Right atrium auricular region (tissue), 2 donors: ENCODE measurements around the gene ICA1. TPM values are rescaled to one million over a fixed set of nuclear protein-coding genes. Genes with fewer than 3 reads are reported as not detected.
A peak's percentile ranks its signal among the peaks of the same experiment; 100 is the strongest.
"Not testable (repeated sequence)": the region's sequence is repeated elsewhere in the genome, so short reads cannot be mapped to it uniquely, and the experiment has no call there.

Experiments
- DNase-seq: peaks from one replicate; pipeline ENCODE4 v3.0.0-alpha.2; 2019; ENCODE audit warnings: low spot score
- H3K27ac ChIP-seq, 2 donors: fragments of 200-600 bp; sonication (generic); 1 replicate in 1 of 2; 2 replicates in 1 of 2; pipeline ENCODE4 v1.5.1; 2016 to 2019
- H3K27me3 ChIP-seq, 2 donors: fragments of 200-600 bp; sonication (generic); one replicate each; pipeline versions ENCODE4 v1.5.1 to v1.6.0; 2017 to 2019
- H3K36me3 ChIP-seq: fragments of 200-600 bp; sonication (generic); one replicate; pipeline ENCODE4 v1.5.1; 2016
- H3K4me1 ChIP-seq, 2 donors: fragments of 200-600 bp; sonication (generic); one replicate each; pipeline versions ENCODE4 v1.5.1 to v1.6.0; 2017 to 2019
- H3K4me3 ChIP-seq, 2 donors: fragments of 200-600 bp; sonication (generic); 1 replicate in 1 of 2; 2 replicates in 1 of 2; pipeline ENCODE4 v1.5.1; 2017 to 2019; ENCODE audit warnings: mild to moderate bottlenecking in 1 of 2, moderate library complexity in 1 of 2
- H3K9me3 ChIP-seq, 2 donors: fragments of 200-600 bp; sonication (generic); one replicate each; pipeline ENCODE4 v1.5.1; 2019
- CTCF ChIP-seq, 2 donors: fragments of 200-600 bp; sonication (generic); IDR thresholded peaks; one replicate each; pipeline ENCODE4 v1.5.1; 2019; ENCODE audit warnings: antibody characterized with exemption in 2 of 2
- total RNA-seq, 2 donors: library from RNA; depleted of rRNA; stranded (reverse); fragments of >200 nt; gene quantifications; one replicate each; pipeline ENCODE4 v1.1.0, GENCODE V29; 2016

ICA1 gene
- 10 to 100 TPM; 39.4 to 51.8 TPM for total RNA-seq

- DNase-seq: no peak
- H3K36me3 ChIP-seq: no peaks in the 10 kb centered on the region
- peak within 1 kb of the TSS; percentile 95 to 96 for H3K27ac ChIP-seq
- no peaks in the 10 kb centered on the region for H3K9me3 ChIP-seq
- no peaks in the 10 kb centered on the region for H3K27me3 ChIP-seq
- H3K4me3 ChIP-seq: peak within 1 kb of the TSS; percentile 75 to 78
- H3K4me1 ChIP-seq: peaks cover 0 to 21% of the 10 kb centered on the region in 2 donors
- peak in 1 of 2 donors; percentile 23 for TF ChIP-seq CTCF (IDR thresholded peaks at IDR 0.05)
These were observed at the start of gene ICA1 for GRCh38 chr7:8261711-8262695. ICA1 (minus strand) TSS chr7:8262167; CDS start chr7:8235926, 26,241 bp downstream.

GRCh38 chr7:8310876-8311275 lies 48.9 kb upstream of the ICA1 start:
- Histone ChIP-seq H3K4me3 (no peak overlapping the region), H3K36me3 (no peaks in the 10 kb centered on the region), H3K27me3 (no peaks in the 10 kb centered on the region), H3K9me3 (peaks cover 0 to 22% of the 10 kb centered on the region in 2 donors), H3K4me1 (no peaks in the 10 kb centered on the region), H3K27ac (no peak overlapping the region)
- DNase-seq: no peak
- TF ChIP-seq CTCF (IDR thresholded peaks at IDR 0.05): no peak

GRCh38 chr7:8305625-8306388 lies 43.8 kb upstream of the ICA1 start:
- no peak overlapping the region for H3K27ac ChIP-seq
- H3K4me3 ChIP-seq: no peak overlapping the region
- H3K27me3 ChIP-seq: no peaks in the 10 kb centered on the region
- H3K4me1 ChIP-seq: no peaks in the 10 kb centered on the region
- no peaks in the 10 kb centered on the region for H3K9me3 ChIP-seq
- H3K36me3 ChIP-seq: no peaks in the 10 kb centered on the region
- TF ChIP-seq CTCF (IDR thresholded peaks at IDR 0.05): no peak
- no peak for DNase-seq

GRCh38 chr7:8305104-8305503 lies 43.1 kb upstream of the ICA1 start:
- no peak for TF ChIP-seq CTCF (IDR thresholded peaks at IDR 0.05)
- no peak overlapping the region for H3K27ac ChIP-seq
- H3K9me3 ChIP-seq: no peaks in the 10 kb centered on the region
- H3K4me3 ChIP-seq: no peak overlapping the region
- no peak for DNase-seq
- H3K4me1 ChIP-seq: no peaks in the 10 kb centered on the region
- H3K36me3 ChIP-seq: no peaks in the 10 kb centered on the region
- no peaks in the 10 kb centered on the region for H3K27me3 ChIP-seq

- Histone ChIP-seq H3K36me3 (no peaks in the 10 kb centered on the region), H3K4me3 (no peak overlapping the region), H3K27ac (no peak overlapping the region), H3K4me1 (no peaks in the 10 kb centered on the region), H3K27me3 (no peaks in the 10 kb centered on the region), H3K9me3 (no peaks in the 10 kb centered on the region)
- DNase-seq: no peak
- TF ChIP-seq CTCF (IDR thresholded peaks at IDR 0.05): no peak
These were observed 42.0 kb upstream of the ICA1 start for GRCh38 chr7:8303904-8304528.

- DNase-seq, H3K36me3 ChIP-seq, H3K27ac ChIP-seq, H3K9me3 ChIP-seq, H3K4me1 ChIP-seq, H3K27me3 ChIP-seq, H3K4me3 ChIP-seq: not testable (repeated sequence)
These were observed 35.1 kb upstream of the ICA1 start for GRCh38 chr7:8297023-8297422.
